Prostate gland (tissue), 2 donors: ENCODE results near the gene COL23A1. TPM values are rescaled to one million over a fixed set of nuclear protein-coding genes. Genes with fewer than 3 reads are reported as not detected.

Experiments used
- DNase-seq: peaks from one replicate; pipeline ENCODE4 v3.0.0-alpha.2; 2019; ENCODE audit warnings: low spot score
- H3K27ac ChIP-seq, 2 donors: fragments of 200-600 bp; sonication (generic); 2 replicates each; pipeline ENCODE4 v1.5.1; 2017 to 2019
- H3K27me3 ChIP-seq: fragments of 200-600 bp; sonication (generic); replicated peaks from 2 replicates; pipeline ENCODE4 v1.5.1; 2019; ENCODE audit not compliant: insufficient read depth
- H3K36me3 ChIP-seq, 2 donors: fragments of 200-600 bp; sonication (generic); 1 replicate in 1 of 2; 2 replicates in 1 of 2; pipeline versions ENCODE4 v1.5.1 to v1.8.1; 2017 to 2019
- H3K4me1 ChIP-seq: fragments of 200-600 bp; sonication (generic); replicated peaks from 2 replicates; pipeline ENCODE4 v1.5.1; 2019
- H3K4me3 ChIP-seq, 2 donors: fragments of 200-600 bp; sonication (generic); 2 replicates each; pipeline ENCODE4 v1.5.1; 2017 to 2019
- H3K9me3 ChIP-seq: fragments of 200-600 bp; sonication (generic); 2 replicates; pipeline ENCODE4 v1.5.1; 2017
- POLR2A ChIP-seq: fragments of 450-650 bp; IDR thresholded peaks from one replicate; pipeline ENCODE4 v1.6.1; 2016; ENCODE audit warnings: antibody characterized with exemption, mild to moderate bottlenecking
- POLR2AphosphoS5 ChIP-seq: sonication (generic); formaldehyde crosslinking; IDR thresholded peaks from one replicate; pipeline ENCODE4 v1.6.1; 2017; ENCODE audit warnings: antibody characterized with exemption
- WGBS: methylation state at CpG from one replicate; pipeline ENCODE4 v1.1.5; 2018; 5-methylcytosine and 5-hydroxymethylcytosine counted together
- intact Hi-C: fragments of 100-400 bp; cut with DNase I; formaldehyde crosslinking; loops from one replicate; pipeline ENCODE4 v1.14.2; 2022
- total RNA-seq, 2 donors: library from RNA; depleted of rRNA; stranded (reverse); fragments of >200 nt; gene quantifications; one replicate each; pipeline ENCODE4 v1.1.0, GENCODE V29; 2016
- TF ChIP-seq, protein P1 (sequence below), 4 experiments: fragments of 200-600 bp in 2 of 4; fragments of 450-650 bp in 2 of 4; sonication (generic) in 2 of 4; IDR thresholded peaks; 1 replicate in 3 of 4; 2 replicates in 1 of 4; pipeline ENCODE4 v1.5.1; 2016 to 2019; ENCODE audit warnings: antibody characterized with exemption in 4 of 4, mild to moderate bottlenecking in 2 of 4, moderate library complexity in 2 of 4

COL23A1 gene
- total RNA-seq, 2 donors from 2014 or later = 2.7 to 6.1 TPM

DNA sequence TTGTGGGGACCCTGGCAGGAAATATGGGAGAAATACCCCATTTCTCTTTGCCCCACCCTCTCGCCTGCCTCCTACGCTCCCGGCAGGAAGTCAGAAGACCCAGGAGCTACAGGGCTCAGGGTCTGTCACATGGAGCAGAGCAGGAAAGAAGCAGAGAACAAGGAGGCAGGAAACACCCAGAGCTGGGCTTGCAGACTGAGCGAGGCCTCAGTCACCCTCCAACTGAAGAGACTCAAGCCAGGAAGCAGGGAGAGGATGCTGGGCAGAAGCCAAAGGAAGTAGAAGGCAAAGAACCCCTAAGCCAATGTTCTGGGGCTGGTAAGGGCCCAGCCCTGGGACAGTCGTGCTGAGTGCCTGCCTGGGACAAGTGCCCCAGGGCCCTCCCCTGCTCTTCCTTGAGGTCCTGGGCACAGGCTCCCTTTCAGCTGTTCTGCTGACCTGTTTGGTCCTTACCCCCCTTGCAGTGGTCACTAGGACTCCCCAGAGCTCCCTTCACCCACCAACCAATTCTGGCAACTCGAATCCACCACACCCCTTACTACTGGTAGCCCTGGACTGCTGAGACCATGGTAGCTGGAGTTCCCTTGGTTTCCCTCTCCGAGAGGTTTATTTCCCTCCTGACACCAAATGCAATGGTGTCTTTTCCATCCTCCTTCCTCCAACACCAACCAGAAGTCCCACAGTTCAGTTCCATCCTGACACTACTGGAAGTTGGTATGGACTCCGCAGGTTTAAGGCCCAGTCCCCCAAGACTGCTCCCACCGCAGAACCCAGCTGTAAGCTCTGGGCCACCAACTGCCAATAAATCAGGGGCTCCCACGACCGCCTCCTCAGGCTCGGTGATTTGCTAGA, 157.5 kb downstream of the COL23A1 start:
- H3K36me3 ChIP-seq = no peaks in the 10 kb centered on the region
- H3K27ac ChIP-seq = no peak overlapping the region
- H3K9me3 ChIP-seq = no peaks in the 10 kb centered on the region
- H3K27me3 ChIP-seq = no peaks in the 10 kb centered on the region
- WGBS = 81% methylated on average over 12 of the region's 12 CpGs
- H3K4me1 ChIP-seq = peaks cover 16% of the 10 kb centered on the region
- intact Hi-C loops = no loop called here
- no peak for TF ChIP-seq POLR2A
- H3K4me3 ChIP-seq = no peak overlapping the region
- no peak for DNase-seq

DNA sequence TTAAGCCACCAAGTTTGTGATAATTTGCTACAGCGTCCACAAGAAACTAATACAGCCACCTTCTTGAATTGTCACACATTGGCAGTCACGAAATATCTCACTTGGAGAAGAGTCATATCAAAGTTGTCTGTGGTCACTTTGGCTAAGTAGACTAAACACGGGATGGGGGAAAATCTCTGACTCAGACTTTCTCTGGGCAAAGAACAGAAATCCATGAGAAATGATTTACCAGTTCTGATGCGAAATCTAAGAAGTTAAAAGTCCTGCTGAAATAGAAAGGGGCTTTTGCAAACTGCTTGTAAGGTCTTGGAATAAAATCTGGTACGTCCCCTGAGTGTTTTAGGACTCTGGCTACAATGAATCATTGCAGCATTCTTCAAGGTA, 158.4 kb downstream of the COL23A1 start:
- H3K9me3 ChIP-seq = no peaks in the 10 kb centered on the region
- no peak for DNase-seq
- no peaks in the 10 kb centered on the region for H3K27me3 ChIP-seq
- H3K27ac ChIP-seq = no peak overlapping the region
- no peaks in the 10 kb centered on the region for H3K36me3 ChIP-seq
- intact Hi-C loops = no loop called here
- 87% methylated on average over 5 of the region's 5 CpGs for WGBS
- H3K4me3 ChIP-seq = no peak overlapping the region
- TF ChIP-seq POLR2A (no peak), POLR2AphosphoS5 (no peak)
- TF ChIP-seq, protein P1, sequence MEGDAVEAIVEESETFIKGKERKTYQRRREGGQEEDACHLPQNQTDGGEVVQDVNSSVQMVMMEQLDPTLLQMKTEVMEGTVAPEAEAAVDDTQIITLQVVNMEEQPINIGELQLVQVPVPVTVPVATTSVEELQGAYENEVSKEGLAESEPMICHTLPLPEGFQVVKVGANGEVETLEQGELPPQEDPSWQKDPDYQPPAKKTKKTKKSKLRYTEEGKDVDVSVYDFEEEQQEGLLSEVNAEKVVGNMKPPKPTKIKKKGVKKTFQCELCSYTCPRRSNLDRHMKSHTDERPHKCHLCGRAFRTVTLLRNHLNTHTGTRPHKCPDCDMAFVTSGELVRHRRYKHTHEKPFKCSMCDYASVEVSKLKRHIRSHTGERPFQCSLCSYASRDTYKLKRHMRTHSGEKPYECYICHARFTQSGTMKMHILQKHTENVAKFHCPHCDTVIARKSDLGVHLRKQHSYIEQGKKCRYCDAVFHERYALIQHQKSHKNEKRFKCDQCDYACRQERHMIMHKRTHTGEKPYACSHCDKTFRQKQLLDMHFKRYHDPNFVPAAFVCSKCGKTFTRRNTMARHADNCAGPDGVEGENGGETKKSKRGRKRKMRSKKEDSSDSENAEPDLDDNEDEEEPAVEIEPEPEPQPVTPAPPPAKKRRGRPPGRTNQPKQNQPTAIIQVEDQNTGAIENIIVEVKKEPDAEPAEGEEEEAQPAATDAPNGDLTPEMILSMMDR (IDR thresholded peaks at IDR 0.05) = no peak
- H3K4me1 ChIP-seq = peaks cover 16% of the 10 kb centered on the region

DNA sequence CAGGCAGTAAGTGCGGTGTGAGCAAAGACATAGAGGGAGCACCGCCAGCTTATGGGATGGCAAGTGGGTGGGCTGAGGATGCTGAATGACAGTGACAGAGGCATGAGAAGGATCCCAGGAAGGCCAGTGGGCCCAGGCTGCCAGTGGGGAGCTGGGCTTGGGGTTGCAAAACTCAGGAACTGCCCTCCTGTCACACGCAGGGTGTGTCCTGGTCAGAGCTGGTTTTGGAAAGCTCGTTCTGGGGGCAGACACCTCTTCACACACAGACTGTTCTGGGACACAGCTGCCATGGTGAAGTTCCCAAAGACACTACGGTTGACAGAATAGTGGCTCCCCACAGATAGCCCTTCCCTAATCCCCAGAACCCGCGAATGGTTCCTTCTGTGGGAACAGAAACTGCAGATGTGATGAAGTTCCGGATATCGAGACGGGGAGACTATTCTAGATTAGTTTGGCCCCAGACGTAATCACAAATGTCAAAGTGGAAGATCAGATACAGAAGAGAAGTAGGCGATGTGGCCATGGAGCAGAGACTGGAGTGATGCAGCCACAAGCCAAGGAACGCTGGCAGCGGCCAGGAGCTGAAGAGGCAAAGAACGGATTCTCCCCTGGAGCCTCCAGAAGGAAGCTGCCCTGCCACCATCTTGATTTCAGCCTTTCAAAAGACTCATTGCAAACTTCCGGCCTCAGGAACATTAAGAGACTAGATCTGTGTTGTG, 159.0 kb downstream of the COL23A1 start:
- no peaks in the 10 kb centered on the region for H3K27me3 ChIP-seq
- H3K36me3 ChIP-seq = no peaks in the 10 kb centered on the region
- WGBS = 93% methylated on average over 16 of the region's 16 CpGs
- H3K4me3 ChIP-seq = no peak overlapping the region
- TF ChIP-seq, protein P1 (IDR thresholded peaks at IDR 0.05) = no peak
- no peak for TF ChIP-seq POLR2AphosphoS5
- TF ChIP-seq POLR2A = no peak
- intact Hi-C loops = no loop called here
- no peak for DNase-seq
- no peaks in the 10 kb centered on the region for H3K9me3 ChIP-seq
- H3K27ac ChIP-seq = no peak overlapping the region
- peaks cover 19% of the 10 kb centered on the region for H3K4me1 ChIP-seq

DNA sequence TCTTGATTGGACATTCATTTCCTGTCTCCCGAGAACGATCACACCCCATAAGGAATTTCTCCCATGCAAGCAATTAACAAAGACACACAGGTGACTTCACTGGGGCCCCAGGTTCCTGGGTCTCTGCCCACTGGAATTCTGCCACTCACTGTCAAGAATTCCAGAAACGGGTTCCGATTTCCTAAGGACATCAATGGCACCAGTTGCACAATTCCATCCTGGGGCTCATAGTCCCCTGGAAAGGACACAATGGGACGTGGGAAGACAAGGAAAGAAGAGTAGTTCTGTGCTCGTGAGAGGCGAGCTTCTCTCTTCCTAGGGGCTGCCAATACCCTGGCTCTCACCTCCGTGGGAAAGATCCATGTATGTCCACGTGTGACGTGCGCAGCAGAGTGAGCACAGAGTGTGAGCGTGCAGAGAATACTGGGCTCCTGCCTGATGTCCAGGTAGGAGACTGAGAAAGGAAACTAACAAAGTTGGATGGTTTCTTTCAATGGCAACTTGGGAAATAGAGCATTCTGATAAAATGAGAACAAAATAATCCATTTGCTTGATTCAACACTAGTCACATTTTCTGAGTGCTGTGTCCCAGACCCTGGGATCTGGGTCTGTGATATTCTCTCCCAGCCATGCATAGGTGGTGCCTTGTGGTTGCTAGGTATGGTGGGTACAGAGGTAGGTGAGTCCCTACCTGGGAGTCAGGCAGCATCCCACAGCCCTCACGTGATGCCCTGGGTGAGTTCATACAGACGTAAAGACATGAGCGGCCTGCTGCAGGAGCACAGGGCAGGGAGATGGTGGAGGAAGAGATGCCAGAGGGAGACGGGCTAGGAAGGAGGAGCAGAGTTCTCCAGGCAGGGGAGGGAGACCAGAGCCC, 159.8 kb downstream of the COL23A1 start:
- DNase-seq = no peak
- 68% methylated on average over 16 of the region's 16 CpGs for WGBS

More for the DNA sequence above, 159.8 kb downstream of the COL23A1 start:
- no peaks in the 10 kb centered on the region for H3K36me3 ChIP-seq
- no peaks in the 10 kb centered on the region for H3K27me3 ChIP-seq
- H3K9me3 ChIP-seq = no peaks in the 10 kb centered on the region
- peaks cover 19% of the 10 kb centered on the region for H3K4me1 ChIP-seq
- H3K27ac ChIP-seq = peak overlapping the region in 1 of 2 donors; percentile 72
- TF ChIP-seq, protein P1 (IDR thresholded peaks at IDR 0.05) = no peak
- TF ChIP-seq POLR2A = no peak
- no peak for TF ChIP-seq POLR2AphosphoS5
- intact Hi-C loops = no loop called here
- no peak overlapping the region for H3K4me3 ChIP-seq
